ENCODE measurements around the gene PTK7. TPM values are rescaled to one million over a fixed set of nuclear protein-coding genes. Genes with fewer than 3 reads are reported as not detected.

The PTK7 gene
- total RNA-seq, 1 experiment from 2014 or later = 42.6 TPM

DNA sequence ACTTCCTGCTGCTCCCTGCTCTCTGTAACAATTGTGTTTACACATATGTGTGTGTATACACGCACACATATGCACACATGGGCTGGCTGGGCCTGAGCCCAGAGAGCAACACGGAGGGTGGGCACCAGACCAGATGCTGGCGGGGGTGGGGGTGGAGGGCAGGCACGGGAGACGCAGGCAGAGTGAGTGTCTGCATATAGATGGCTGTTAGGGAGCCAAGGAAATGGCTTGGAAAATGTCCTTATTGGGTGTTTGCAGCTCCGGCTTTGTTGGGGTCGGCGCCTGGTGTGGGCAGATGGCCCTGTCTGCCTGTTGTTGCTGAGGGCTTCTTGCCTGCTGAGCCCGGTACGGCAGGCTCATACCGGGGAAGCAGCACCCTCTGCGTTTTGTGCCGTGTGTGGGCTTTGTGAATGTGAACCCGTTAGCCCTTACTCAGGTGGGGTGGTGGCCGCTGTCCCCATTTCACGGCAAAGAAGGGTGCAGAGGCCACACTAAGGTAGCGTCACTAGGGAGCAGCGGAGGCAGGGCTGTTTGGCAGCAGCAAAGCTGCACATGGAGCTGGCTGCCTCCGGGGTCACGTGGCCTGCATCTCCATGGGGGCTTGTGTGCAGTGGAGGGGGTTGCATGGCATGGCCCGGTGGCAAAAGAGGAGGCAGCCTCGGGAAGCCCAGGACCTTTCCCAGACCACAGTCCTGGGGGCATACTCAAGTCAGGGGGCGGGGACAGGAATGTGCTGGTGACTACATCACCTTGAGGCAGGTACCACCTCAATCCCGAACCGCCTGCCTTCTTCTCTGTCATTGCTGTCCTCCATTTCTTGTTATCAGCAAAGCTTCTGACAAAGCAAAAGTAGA is 47.6 kb downstream of the PTK7 start:
- Mint-ChIP-seq H3K4me3 (ENCODE audit: unreplicated experiment) (no peak overlapping the region), H3K4me1 (ENCODE audit: insufficient read depth, unreplicated experiment) (peaks cover 32% of the 10 kb centered on the region), H3K27me3 (ENCODE audit: insufficient read depth, unreplicated experiment) (no peaks in the 10 kb centered on the region), H3K27ac (ENCODE audit: low read depth, unreplicated experiment) (no peak overlapping the region), H3K9me3 (ENCODE audit: unreplicated experiment) (no peaks in the 10 kb centered on the region), H3K36me3 (ENCODE audit: insufficient read depth, unreplicated experiment) (peaks cover 6% of the 10 kb centered on the region)
- BruUV-seq (replicated peaks) = no TSS peak
- ChIA-PET CTCF (interaction anchor here (0.7 to 2.7 kb wide), 2 partner anchors 20 to 47 kb away, joined by 3 to 11 read pairs; partner anchors contain the start of gene PTK7), POLR2A (interaction anchor here (0.5 to 1.5 kb wide), 4 partner anchors 23 to 246 kb away, joined by 3 to 5 read pairs (median 4); partner anchors contain the start of gene ZNF318)
- intact Hi-C loops (cut with micrococcal nuclease) = no loop called here
- no peak for DNase-seq (ENCODE audit: unreplicated experiment)
- TF ChIP-seq, protein P1, sequence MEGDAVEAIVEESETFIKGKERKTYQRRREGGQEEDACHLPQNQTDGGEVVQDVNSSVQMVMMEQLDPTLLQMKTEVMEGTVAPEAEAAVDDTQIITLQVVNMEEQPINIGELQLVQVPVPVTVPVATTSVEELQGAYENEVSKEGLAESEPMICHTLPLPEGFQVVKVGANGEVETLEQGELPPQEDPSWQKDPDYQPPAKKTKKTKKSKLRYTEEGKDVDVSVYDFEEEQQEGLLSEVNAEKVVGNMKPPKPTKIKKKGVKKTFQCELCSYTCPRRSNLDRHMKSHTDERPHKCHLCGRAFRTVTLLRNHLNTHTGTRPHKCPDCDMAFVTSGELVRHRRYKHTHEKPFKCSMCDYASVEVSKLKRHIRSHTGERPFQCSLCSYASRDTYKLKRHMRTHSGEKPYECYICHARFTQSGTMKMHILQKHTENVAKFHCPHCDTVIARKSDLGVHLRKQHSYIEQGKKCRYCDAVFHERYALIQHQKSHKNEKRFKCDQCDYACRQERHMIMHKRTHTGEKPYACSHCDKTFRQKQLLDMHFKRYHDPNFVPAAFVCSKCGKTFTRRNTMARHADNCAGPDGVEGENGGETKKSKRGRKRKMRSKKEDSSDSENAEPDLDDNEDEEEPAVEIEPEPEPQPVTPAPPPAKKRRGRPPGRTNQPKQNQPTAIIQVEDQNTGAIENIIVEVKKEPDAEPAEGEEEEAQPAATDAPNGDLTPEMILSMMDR (IDR thresholded peaks at IDR 0.05; ENCODE audit: unreplicated experiment) = no peak

- Mint-ChIP-seq H3K27ac (ENCODE audit: low read depth, unreplicated experiment) (no peak overlapping the region), H3K4me1 (ENCODE audit: insufficient read depth, unreplicated experiment) (peaks cover 34% of the 10 kb centered on the region), H3K36me3 (ENCODE audit: insufficient read depth, unreplicated experiment) (peaks cover 6% of the 10 kb centered on the region), H3K9me3 (ENCODE audit: unreplicated experiment) (no peaks in the 10 kb centered on the region), H3K27me3 (ENCODE audit: insufficient read depth, unreplicated experiment) (no peaks in the 10 kb centered on the region), H3K4me3 (ENCODE audit: unreplicated experiment) (no peak overlapping the region)
- POLR2A ChIA-PET = interaction anchor here (0.5 to 1.5 kb wide), 5 partner anchors 9 to 69 kb away, joined by 3 to 5 read pairs (median 3); no protein-coding TSS in a partner anchor
- TF ChIP-seq, protein P1 (IDR thresholded peaks at IDR 0.05; ENCODE audit: unreplicated experiment) = no peak
- DNase-seq (ENCODE audit: unreplicated experiment) = no peak
- no TSS peak for BruUV-seq (replicated peaks)
- CTCF ChIA-PET = interaction anchor here (0.7 to 1.7 kb wide), 5 partner anchors 18 to 223 kb away, joined by 3 to 8 read pairs (median 3); partner anchors contain the start of gene PTK7
- intact Hi-C loops (cut with micrococcal nuclease) = no loop called here
Observed at GRCh38 chr6:43124481-43124880, 48.4 kb downstream of the PTK7 start.

DNA sequence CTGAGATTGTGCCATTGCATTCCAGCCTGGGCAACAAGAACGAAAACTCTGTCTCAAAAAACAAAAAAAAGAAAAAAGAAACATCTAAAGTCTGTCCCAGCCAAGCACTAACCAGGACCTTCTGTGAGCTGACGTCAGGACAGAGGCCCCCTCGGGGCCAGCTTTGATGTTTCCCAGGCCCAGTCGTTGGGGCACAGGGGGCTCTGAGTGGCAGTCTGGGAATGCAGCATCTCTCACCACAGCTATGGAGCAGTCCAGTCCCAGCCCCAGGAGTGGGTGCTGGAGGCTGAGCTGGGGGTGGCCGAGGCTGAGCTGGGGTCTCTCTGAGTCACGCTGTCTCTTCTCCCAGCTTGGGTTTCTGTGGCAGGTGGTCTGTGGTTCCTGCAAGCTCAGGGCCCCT is 49.0 kb downstream of the PTK7 start:
- POLR2A ChIA-PET = interaction anchor here (0.5 to 1.5 kb wide), 7 partner anchors 10 to 70 kb away, joined by 3 to 6 read pairs (median 3); no protein-coding TSS in a partner anchor

More for the DNA sequence above, 49.0 kb downstream of the PTK7 start:
- no TSS peak for BruUV-seq (replicated peaks)
- Mint-ChIP-seq H3K4me3 (ENCODE audit: unreplicated experiment) (no peak overlapping the region), H3K4me1 (ENCODE audit: insufficient read depth, unreplicated experiment) (peaks cover 40% of the 10 kb centered on the region), H3K27me3 (ENCODE audit: insufficient read depth, unreplicated experiment) (no peaks in the 10 kb centered on the region), H3K9me3 (ENCODE audit: unreplicated experiment) (no peaks in the 10 kb centered on the region), H3K36me3 (ENCODE audit: insufficient read depth, unreplicated experiment) (peaks cover 6% of the 10 kb centered on the region), H3K27ac (ENCODE audit: low read depth, unreplicated experiment) (no peak overlapping the region)
- intact Hi-C loops (cut with micrococcal nuclease) = no loop called here
- TF ChIP-seq, protein P1 (IDR thresholded peaks at IDR 0.05; ENCODE audit: unreplicated experiment) = no peak
- DNase-seq (ENCODE audit: unreplicated experiment) = no peak
- CTCF ChIA-PET = interaction anchor here (0.7 to 1.7 kb wide), 4 partner anchors 19 to 223 kb away, joined by 3 to 8 read pairs (median 4); no protein-coding TSS in a partner anchor
